CD14-positive monocyte (primary cell): Measurements from ENCODE around the gene MARK4. TPM values are rescaled to one million over a fixed set of nuclear protein-coding genes. Genes with fewer than 3 reads are reported as not detected.
A peak's percentile ranks its signal among the peaks of the same experiment; 100 is the strongest.

Source experiments
- DNase-seq, 3 donors: peaks; one replicate each; pipeline ENCODE4 v3.0.0-alpha.2; 2011 to 2022
- H2AFZ ChIP-seq: 2 replicates; pipeline ENCODE4 v1.6.0; 2012; ENCODE audit warnings: mild to moderate bottlenecking, low read depth, low read length, inconsistent platforms; ENCODE audit not compliant: insufficient read depth, poor library complexity, severe bottlenecking
- H3K27ac ChIP-seq, 2 donors: 1 replicate in 1 of 2; 2 replicates in 1 of 2; pipeline ENCODE4 v1.5.1; 2012 to 2013; ENCODE audit warnings: low read length in 2 of 2, control low read depth in 1 of 2, inconsistent platforms in 1 of 2, low read depth in 1 of 2, mild to moderate bottlenecking in 1 of 2
- H3K27me3 ChIP-seq, 2 donors: one replicate each; pipeline versions ENCODE4 v1.6.0 to v1.6.1; 2011 to 2013; ENCODE audit warnings: low read length in 2 of 2; ENCODE audit not compliant: control insufficient read depth in 2 of 2, insufficient read depth in 2 of 2
- H3K36me3 ChIP-seq, 2 donors: replicated peaks in 1 of 2; 1 replicate in 1 of 2; 2 replicates in 1 of 2; pipeline versions ENCODE4 v1.5.1 to v1.6.1; 2012 to 2013; ENCODE audit warnings: low read length in 2 of 2, control low read depth in 1 of 2, inconsistent platforms in 1 of 2, mild to moderate bottlenecking in 1 of 2; ENCODE audit not compliant: insufficient read depth in 2 of 2, control insufficient read depth in 1 of 2
- H3K4me1 ChIP-seq, 2 donors: 1 replicate in 1 of 2; 2 replicates in 1 of 2; pipeline versions ENCODE4 v1.5.1 to v1.6.1; 2012 to 2013; ENCODE audit warnings: low read length in 2 of 2, control low read depth in 1 of 2, inconsistent platforms in 1 of 2, mild to moderate bottlenecking in 1 of 2, moderate library complexity in 1 of 2; ENCODE audit not compliant: insufficient read depth in 2 of 2, control insufficient read depth in 1 of 2
- H3K4me2 ChIP-seq: replicated peaks from 2 replicates; pipeline ENCODE3; 2012; ENCODE audit warnings: low read length, moderate library complexity, mild to moderate bottlenecking; ENCODE audit not compliant: poor library complexity, severe bottlenecking; ENCODE audit errors: extremely low read depth
- H3K4me3 ChIP-seq, 3 experiments: fragments of 200-600 bp in 1 of 3; sonication (generic) in 1 of 3; replicated peaks in 1 of 3; 1 replicate in 2 of 3; 2 replicates in 1 of 3; pipeline ENCODE4 v1.5.1; 2011 to 2013; ENCODE audit warnings: low read length in 3 of 3, mild to moderate bottlenecking in 3 of 3, control low read depth in 2 of 3, low read depth in 2 of 3, inconsistent platforms in 1 of 3, moderate library complexity in 1 of 3
- H3K79me2 ChIP-seq: 2 replicates; pipeline ENCODE4 v1.6.0; 2012; ENCODE audit warnings: mild to moderate bottlenecking, control low read depth, inconsistent platforms, low read length, moderate library complexity; ENCODE audit not compliant: insufficient read depth
- H3K9ac ChIP-seq: 2 replicates; pipeline ENCODE4 v1.6.0; 2017; ENCODE audit warnings: low read length, mild to moderate bottlenecking; ENCODE audit not compliant: insufficient read depth, poor library complexity, severe bottlenecking
- H3K9me3 ChIP-seq, 2 donors: replicated peaks in 1 of 2; 1 replicate in 1 of 2; 2 replicates in 1 of 2; pipeline versions ENCODE4 v1.5.1 to v1.6.1; 2012 to 2013; ENCODE audit warnings: low read length in 2 of 2, control low read depth in 1 of 2; ENCODE audit not compliant: control insufficient read depth in 1 of 2, insufficient read depth in 1 of 2
- H4K20me1 ChIP-seq: 2 replicates; pipeline ENCODE4 v1.6.0; 2012; ENCODE audit warnings: mild to moderate bottlenecking, low read length, control low read depth, moderate library complexity; ENCODE audit not compliant: insufficient read depth
- H3K27ac Mint-ChIP-seq, 7 donors: one replicate each; pipeline ENCODE4 v1.8.0; 2020; ENCODE audit warnings: mild to moderate bottlenecking in 7 of 7, mixed read lengths in 7 of 7, moderate library complexity in 6 of 7, inconsistent platforms in 2 of 7
- H3K27me3 Mint-ChIP-seq, 3 donors: one replicate each; pipeline ENCODE4 v1.8.0; 2021 to 2022; ENCODE audit warnings: low read depth in 3 of 3, mild to moderate bottlenecking in 3 of 3, mixed read lengths in 3 of 3, moderate library complexity in 3 of 3, inconsistent platforms in 1 of 3
- H3K36me3 Mint-ChIP-seq, 2 donors: one replicate each; pipeline ENCODE4 v1.8.0; 2020; ENCODE audit warnings: mixed read lengths in 2 of 2, inconsistent platforms in 1 of 2, mild to moderate bottlenecking in 1 of 2
- H3K4me1 Mint-ChIP-seq: one replicate; pipeline ENCODE4 v1.8.0; 2020; ENCODE audit warnings: mild to moderate bottlenecking, mixed read lengths
- H3K4me3 Mint-ChIP-seq, 2 donors: one replicate each; pipeline ENCODE4 v1.8.0; 2020; ENCODE audit warnings: mild to moderate bottlenecking in 2 of 2, mixed read lengths in 2 of 2, moderate library complexity in 1 of 2
- H3K9me3 Mint-ChIP-seq, 7 donors: one replicate each; pipeline ENCODE4 v1.8.0; 2020 to 2022; ENCODE audit warnings: mixed read lengths in 7 of 7, mild to moderate bottlenecking in 6 of 7, moderate library complexity in 6 of 7, inconsistent platforms in 2 of 7
- WGBS: methylation state at CpG from one replicate; pipeline ENCODE4 v1.1.5; 2013; ENCODE audit warnings: missing lambda C conversion rate; ENCODE audit not compliant: insufficient coverage; 5-methylcytosine and 5-hydroxymethylcytosine counted together
- intact Hi-C, 2 donors: fragments of 100-400 bp; cut with micrococcal nuclease; formaldehyde crosslinking; loops; one replicate each; pipeline versions ENCODE4 v1.15.0 to v1.15.1; 2023
- polyA plus RNA-seq, 3 donors: library from polyadenylated mRNA; depleted of rRNA in 1 of 3; unstranded in 2 of 3; stranded (reverse) in 1 of 3; fragments of 300-500 nt in 2 of 3; fragments of >200 nt in 1 of 3; fragmentation: Illumina TruSeq in 2 of 3; gene quantifications; 1 replicate in 2 of 3; 2 replicates in 1 of 3; pipeline ENCODE4 v1.2.3, GENCODE V29; 2012 to 2021
- TF ChIP-seq, protein P1 (sequence below): fragments of 200-600 bp; IDR thresholded peaks from one replicate; pipeline ENCODE4 v1.8.0; 2022; ENCODE audit warnings: antibody characterized with exemption, mild to moderate bottlenecking

Gene MARK4
- polyA plus RNA-seq, 3 donors = 0.59 to 18.4 (median 0.69) TPM

- Histone ChIP-seq H3K9ac (no peak overlapping the region), H2AFZ (no peak overlapping the region), H3K27me3 (no peaks in the 10 kb centered on the region), H3K27ac (no peak overlapping the region), H3K79me2 (peaks cover 26% of the 10 kb centered on the region), H3K4me1 (peaks cover 26 to 38% of the 10 kb centered on the region in 2 donors), H4K20me1 (peaks cover 46% of the 10 kb centered on the region), H3K4me2 (peak overlapping the region; percentile 77), H3K36me3 (no peaks in the 10 kb centered on the region), H3K9me3 (no peaks in the 10 kb centered on the region), H3K4me3 (no peak overlapping the region)
- H3K4me1 Mint-ChIP-seq = peaks cover 34% of the 10 kb centered on the region
- peak overlapping the region in 2 of 7 donors; percentile 15 to 68 for H3K27ac Mint-ChIP-seq
- peaks cover 0 to 2% (median 0%) of the 10 kb centered on the region in 7 donors for H3K9me3 Mint-ChIP-seq
- 80% methylated on average over 6 of the region's 12 CpGs for WGBS
- DNase-seq = no peak
- intact Hi-C loops = no loop called here
- H3K36me3 Mint-ChIP-seq = peaks cover 11 to 18% of the 10 kb centered on the region in 2 donors
- H3K27me3 Mint-ChIP-seq = peaks cover 0 to 11% (median 6%) of the 10 kb centered on the region in 3 donors
- TF ChIP-seq, protein P1, sequence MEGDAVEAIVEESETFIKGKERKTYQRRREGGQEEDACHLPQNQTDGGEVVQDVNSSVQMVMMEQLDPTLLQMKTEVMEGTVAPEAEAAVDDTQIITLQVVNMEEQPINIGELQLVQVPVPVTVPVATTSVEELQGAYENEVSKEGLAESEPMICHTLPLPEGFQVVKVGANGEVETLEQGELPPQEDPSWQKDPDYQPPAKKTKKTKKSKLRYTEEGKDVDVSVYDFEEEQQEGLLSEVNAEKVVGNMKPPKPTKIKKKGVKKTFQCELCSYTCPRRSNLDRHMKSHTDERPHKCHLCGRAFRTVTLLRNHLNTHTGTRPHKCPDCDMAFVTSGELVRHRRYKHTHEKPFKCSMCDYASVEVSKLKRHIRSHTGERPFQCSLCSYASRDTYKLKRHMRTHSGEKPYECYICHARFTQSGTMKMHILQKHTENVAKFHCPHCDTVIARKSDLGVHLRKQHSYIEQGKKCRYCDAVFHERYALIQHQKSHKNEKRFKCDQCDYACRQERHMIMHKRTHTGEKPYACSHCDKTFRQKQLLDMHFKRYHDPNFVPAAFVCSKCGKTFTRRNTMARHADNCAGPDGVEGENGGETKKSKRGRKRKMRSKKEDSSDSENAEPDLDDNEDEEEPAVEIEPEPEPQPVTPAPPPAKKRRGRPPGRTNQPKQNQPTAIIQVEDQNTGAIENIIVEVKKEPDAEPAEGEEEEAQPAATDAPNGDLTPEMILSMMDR = no peak
- no peak overlapping the region for H3K4me3 Mint-ChIP-seq
These were observed 2.4 kb downstream of the MARK4 start for GRCh38 chr19:45253396-45254027.

GRCh38 chr19:45254044-45254531 is 3.0 kb downstream of the MARK4 start:
- 83% methylated on average over 11 of the region's 11 CpGs for WGBS
- H3K27ac ChIP-seq = no peak overlapping the region
- no peaks in the 10 kb centered on the region for H3K9me3 ChIP-seq
- H3K79me2 ChIP-seq = peaks cover 26% of the 10 kb centered on the region
- H3K36me3 ChIP-seq = peaks cover 0 to 5% of the 10 kb centered on the region in 2 donors
- H3K9ac ChIP-seq = no peak overlapping the region
- no peak overlapping the region for H2AFZ ChIP-seq
- H3K4me2 ChIP-seq = no peak overlapping the region
- H3K4me1 ChIP-seq = peaks cover 23 to 34% of the 10 kb centered on the region in 2 donors
- H4K20me1 ChIP-seq = peaks cover 46% of the 10 kb centered on the region
- peaks cover 14 to 23% of the 10 kb centered on the region in 2 donors for H3K36me3 Mint-ChIP-seq
- H3K4me3 ChIP-seq = no peak overlapping the region
- no peak for DNase-seq
- peaks cover 0 to 11% (median 6%) of the 10 kb centered on the region in 3 donors for H3K27me3 Mint-ChIP-seq
- TF ChIP-seq, protein P1 = no peak
- H3K9me3 Mint-ChIP-seq = peaks cover 0 to 2% (median 0%) of the 10 kb centered on the region in 7 donors
- no peak overlapping the region for H3K4me3 Mint-ChIP-seq
- peak overlapping the region in 1 of 7 donors; percentile 25 for H3K27ac Mint-ChIP-seq
- H3K4me1 Mint-ChIP-seq = peaks cover 31% of the 10 kb centered on the region
- intact Hi-C loops = no loop called here
- no peaks in the 10 kb centered on the region for H3K27me3 ChIP-seq
